Dermis microvascular lymphatic vessel endothelial cell (primary cell): ENCODE measurements around the gene DUSP6. TPM values are rescaled to one million over a fixed set of nuclear protein-coding genes. Genes with fewer than 3 reads are reported as not detected.
"Not testable (repeated sequence)": the region's sequence is repeated elsewhere in the genome, so short reads cannot be mapped to it uniquely, and the experiment has no call there.

Source experiments
- DNase-seq, 2 donors: peaks; one replicate each; pipeline versions ENCODE4 v3.0.0 to v3.0.0-alpha.2; 2010; ENCODE audit warnings: low read depth in 2 of 2
- total RNA-seq: library from RNA; depleted of rRNA; stranded (reverse); fragments of >200 nt; gene quantifications from 2 replicates; pipeline ENCODE4 v1.2.1, GENCODE V29; 2014

Gene DUSP6
- total RNA-seq, 1 donor from 2014 or later, result 298 TPM

- DNase-seq, result no peak
Measured at GRCh38 chr12:89351489-89352241, 636 bp downstream of the DUSP6 start.

- DNase-seq, result peak in 1 of 2 donors; percentile 47
Measured at GRCh38 chr12:89350630-89351488, 1.4 kb downstream of the DUSP6 start.

DNA sequence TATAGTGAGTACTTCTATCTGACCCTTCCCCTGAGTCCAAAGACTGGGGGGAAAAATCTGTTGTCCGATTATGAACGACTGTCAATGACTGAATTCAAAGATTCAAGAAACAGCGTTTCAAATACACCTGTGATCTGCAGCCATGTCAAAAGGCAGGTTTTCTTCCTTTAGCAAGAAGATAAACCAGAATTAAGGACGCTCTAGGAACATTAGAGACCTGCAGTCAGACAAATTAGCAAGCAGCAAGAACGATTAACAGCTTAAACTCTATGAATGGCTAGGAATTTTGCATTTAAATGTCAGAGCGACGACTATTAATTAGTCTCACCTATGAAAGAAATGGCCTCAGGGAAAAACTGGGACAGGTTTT lies 2.1 kb downstream of the DUSP6 start:
- no peak for DNase-seq

DNA sequence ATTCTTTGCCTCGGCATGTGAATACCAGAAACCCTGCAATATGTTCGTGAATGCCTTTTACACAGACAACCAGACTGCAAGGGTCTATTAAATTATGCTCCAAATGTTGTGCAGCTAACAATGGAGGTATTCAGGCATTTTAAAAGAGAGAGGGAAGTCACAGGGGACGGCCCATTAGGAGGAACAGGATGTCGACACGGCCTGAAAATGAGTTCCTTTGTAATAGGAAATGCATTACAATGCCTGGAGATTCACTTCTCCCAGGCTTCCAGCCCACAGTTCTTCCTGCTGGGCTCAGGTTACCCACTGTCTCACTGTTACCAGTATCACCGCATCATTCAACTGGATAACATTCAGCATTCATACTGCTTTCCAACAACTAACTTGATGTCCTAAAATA lies 2.5 kb downstream of the DUSP6 start:
- DNase-seq, result peak; percentile 80 to 88

DNA sequence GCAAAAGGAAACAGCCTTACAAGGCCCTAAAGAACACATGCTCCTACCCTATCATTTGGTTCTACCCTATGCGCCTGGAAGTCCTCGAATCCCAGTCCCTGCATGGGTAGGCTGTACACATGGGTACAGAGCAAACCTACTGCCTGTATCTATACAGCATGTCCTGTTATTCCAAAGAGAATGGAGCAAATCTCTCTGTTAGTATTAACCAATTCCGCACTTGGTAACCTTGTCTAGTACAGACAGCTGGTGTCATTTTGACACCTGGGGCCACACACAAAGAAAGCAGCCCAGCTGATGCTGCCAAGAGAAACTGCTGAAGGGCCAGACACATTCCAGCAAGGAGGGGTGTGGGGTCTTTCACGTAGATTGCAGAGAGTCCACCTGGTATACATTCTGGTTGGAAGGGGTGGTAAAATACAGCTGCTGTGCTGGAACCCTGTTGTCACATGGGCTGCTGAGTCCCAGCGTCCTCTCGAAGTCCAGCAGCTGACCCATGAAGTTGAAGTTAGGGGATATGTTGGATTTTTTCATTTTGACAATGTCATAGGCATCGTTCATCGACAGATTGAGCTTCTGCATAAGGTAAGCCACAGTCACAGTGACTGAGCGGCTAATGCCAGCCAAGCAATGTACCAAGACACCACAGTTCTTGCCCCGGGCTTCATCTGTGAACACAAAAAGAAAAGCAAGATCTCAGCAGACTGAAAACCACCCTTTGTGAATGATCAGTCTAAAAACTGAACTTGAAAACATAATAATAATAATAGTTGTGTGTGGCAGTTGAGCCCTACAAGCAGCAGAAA lies 3.2 kb downstream of the DUSP6 start:
- peak in 1 of 2 donors; percentile 33 for DNase-seq

DNA sequence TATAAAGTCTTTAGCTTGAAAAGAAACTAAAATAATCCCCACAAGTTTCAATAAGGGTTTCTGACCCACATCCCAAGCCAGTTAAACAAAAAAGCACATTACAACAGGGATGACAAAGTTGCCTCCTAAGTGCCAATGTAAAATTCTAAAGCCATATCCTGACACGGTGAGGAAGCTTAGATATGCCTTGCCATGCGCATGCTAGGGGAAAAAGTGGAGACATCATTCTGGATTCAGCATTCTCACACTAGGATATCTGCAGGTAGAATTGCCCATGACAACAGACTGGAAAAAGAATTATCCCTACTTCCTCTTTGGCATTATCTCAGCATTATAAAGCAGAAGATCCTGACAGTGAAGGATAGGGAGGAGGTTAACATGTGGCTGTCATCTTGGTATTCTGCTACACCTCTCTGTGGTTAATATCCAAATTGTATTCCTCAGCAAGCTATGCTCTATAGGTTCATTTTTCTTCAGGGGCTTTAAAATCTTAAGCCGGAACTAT lies 4.9 kb downstream of the DUSP6 start:
- peak in 1 of 2 donors; percentile 39 for DNase-seq

DNA sequence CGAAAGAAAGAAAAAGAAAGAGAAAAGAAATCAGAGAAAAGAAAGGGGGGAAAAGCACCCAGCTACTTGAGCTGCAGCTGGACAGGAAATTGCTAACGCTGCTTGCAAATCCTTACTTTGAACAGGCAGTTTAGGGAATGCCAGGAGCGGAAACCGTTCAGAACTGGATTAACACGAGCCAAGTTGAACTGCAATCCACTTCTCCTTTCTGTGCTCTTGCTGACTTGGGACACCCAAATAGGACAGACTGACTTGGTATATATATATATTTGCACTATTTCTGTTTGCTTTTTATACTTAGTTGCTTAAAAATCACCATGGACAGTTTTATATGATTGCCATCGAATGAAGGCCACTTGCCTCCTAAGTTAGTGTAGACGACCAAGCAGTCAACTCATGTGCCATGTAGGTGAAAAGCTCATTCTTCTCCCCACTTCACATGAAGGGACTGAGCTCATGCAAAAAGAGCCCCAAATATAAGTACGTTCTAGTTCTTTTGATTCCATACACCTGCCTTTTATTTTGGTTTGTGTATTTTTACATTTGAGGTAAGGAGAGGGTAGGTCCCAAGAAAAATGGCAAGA lies 5.5 kb downstream of the DUSP6 start:
- peak; percentile 94 to 97 for DNase-seq

DNA sequence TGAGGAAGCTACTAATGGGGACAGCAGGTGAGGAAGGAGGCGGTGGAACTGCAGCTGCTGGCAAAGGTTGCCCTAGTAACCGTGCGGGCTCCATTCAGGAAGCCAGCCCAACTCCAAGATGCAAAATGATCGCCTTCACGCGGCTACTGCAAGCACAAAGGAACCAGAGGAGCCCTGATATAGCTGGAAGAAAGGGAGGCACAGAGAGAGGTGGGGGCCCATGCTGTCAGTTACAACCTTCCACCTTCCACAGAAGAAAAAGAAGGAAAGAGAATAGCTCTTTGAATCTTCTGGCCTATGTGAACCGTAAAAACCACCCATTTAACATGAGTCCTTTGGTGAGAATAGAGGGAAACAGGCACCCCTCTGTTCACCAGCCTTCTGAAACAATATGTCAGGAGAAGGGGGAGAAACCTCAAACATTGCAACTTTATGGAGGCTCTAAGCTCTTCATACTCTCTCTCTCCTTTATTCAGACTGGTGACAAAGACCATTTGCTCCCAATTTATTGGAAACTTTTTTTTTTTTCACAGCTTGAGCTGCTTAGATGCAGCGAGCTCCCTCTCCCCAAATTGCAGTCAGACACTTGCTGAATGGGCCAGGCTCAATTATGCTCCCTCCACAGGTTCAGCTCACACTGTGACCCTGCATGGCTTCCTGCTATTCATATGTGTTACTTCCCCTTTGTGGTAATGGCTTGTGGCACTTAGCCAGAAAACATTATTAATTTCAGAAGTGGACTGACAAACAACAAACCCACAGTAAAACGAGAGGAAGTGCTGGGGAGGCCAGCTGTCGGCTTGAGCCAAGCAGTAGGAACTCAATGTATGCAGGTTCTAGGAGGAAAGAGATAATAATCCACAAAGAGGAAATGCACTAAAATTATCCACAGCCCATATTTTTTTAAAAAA lies 6.2 kb downstream of the DUSP6 start:
- peak; percentile 98 to 99 for DNase-seq

GRCh38 chr12:89345376-89345775 lies 6.9 kb downstream of the DUSP6 start:
- peak in 1 of 2 donors; percentile 7 for DNase-seq

GRCh38 chr12:89344862-89345202 lies 7.5 kb downstream of the DUSP6 start:
- DNase-seq, result peak in 1 of 2 donors; percentile 58

DNA sequence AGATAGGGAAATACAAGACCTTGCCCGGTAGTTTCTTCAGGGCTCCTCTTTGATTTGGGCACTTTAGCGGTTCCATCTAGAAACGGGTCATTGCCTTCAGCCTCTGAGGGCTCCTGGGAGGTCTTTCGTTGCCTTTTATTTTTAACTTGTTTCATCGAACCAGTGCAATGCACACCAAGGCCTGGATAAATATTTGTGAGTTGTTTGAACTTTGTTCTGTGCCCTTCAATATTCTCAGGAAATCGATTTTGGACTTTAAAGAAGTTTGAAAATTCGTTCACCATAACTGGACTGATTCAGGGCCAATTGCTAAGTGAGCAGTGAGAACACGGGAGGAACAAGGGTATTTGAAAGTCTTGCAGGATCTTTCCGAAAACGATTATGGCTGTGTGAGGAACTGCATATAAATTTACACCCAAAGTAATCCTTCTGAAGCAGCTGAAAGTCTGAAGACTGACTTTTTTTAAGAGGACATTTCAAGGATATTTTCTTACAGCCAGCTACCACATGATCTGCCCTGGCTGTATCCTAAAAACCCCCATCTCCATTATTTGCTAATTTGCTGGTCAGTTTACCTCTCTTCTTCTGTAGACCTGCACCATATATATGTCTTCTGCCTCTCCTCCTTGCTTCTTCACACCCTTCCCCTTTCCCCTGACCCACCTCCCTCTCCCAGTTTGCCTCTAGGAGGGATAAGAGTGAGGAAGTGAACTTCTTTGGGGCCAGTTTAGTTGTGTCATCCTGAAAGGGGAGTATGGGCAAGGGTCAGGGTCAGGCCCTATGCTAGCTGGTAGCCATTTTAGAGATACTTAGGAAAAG lies 8.0 kb downstream of the DUSP6 start:
- no peak for DNase-seq

DNA sequence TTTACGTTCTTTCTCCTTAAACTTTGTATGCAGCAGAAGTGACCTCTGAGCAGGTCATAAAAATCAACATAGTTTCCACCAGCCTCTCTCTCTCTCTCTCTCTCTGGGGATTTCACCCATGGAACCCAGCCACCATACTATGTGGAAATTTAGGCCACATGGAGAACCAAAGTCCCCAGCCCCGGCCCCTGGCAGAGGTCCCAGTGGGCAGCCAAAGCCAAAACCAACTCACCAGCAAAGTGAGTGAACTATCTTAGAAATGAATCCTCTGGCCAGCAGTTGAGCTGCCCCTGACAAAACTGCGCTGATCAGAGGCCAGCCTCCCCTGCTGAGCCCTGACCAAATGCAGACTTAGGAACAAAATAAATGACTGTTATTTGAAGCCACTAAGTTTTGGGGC lies 9.2 kb downstream of the DUSP6 start:
- peak; percentile 18 to 74 for DNase-seq

- DNase-seq, result no peak
Measured at GRCh38 chr12:89340861-89341260, 11.4 kb downstream of the DUSP6 start.

DNA sequence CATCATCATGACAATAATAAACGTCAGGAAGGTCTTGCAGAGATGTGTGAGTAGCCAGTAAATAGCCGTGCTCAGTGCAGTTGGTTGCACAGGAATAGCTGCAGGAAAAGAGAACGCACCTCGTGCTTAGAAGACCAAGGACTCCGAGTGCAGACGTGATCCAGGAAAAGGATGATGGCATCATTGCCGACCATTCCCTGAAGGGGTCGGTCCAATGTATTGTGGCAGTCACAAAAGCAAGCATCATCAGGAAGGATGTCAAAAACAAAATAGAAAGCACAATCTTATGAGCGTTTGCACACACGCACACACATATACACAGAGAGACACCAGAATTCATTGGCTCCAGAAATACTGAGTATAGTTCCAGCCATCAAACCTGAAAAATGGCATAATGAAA lies 12.8 kb downstream of the DUSP6 start:
- DNase-seq, result peak in 1 of 2 donors; percentile 51

DNA sequence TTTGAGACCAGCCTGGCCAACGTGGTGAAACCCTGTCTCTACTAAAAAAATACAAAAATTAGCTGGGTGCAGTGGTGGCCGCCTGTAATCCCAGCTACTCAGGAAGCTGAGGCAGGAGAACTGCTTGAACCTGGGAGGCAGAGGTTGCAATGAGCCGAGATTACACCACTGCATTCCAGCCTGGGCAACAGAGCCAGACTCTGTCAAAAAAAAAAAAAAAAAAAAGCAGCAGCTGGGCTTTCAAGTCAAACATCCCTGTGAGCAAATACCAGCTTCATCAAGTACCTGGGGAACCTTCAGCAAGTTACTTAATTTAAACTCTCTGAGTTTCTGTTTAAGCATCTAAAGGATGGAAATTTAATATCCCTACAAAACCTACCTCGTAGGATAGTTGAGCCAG lies 15.2 kb downstream of the DUSP6 start:
- DNase-seq, result not testable (repeated sequence)

DNA sequence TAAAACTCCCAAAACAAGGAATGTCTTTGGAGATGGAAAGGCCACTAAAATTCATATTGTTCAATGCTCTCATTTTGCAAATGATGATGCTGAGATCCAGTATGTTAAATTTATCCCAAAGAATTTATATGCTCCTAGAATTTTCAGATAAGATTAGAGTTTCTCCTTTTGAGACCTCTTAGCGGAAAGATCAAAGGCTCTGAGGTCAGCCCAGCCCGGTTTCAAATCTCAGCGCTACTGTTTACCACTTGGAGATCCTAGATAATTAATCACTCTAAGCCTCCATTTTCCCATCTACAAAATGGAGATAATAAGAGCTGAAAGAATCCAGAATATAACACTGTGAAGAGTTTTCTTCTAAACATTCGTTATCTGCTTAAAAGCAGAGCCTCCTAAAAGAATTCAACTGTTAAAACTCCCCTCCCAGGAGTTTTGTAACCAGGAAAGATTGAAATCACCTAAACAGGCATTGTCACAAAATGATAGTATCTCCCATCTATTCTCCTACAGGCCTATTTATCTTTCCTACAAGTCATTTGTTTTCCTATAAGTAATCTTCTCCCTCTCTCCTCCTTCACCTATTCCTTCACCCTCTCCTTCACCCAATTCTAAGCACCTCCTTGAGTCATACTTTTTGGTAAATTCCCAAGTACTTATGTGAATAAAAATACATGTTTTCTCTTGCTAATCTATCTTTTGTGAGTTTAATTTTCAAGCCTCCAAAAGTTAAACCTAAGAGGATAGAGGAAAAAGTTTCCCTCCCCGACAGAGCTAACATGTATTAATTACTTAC lies 16.7 kb downstream of the DUSP6 start:
- DNase-seq, result no peak

- DNase-seq, result no peak
Measured at GRCh38 chr12:89334548-89335169, 17.6 kb downstream of the DUSP6 start.

GRCh38 chr12:89333564-89334252 lies 18.6 kb downstream of the DUSP6 start:
- DNase-seq, result no peak
